DMS 273 treated with DMSO at 0.1 percent for 48 hours (cell line): ENCODE measurements around the gene BTC.
"Not testable (repeated sequence)": the region's sequence is repeated elsewhere in the genome, so short reads cannot be mapped to it uniquely, and the experiment has no call there.

Source experiments
- DNase-seq: peaks from one replicate; lab custom pipeline; 2025; lab: John Stamatoyannopoulos, UW

BTC gene

GRCh38 chr4:74757136-74757535, 37.2 kb downstream of the BTC start:
- no peak for DNase-seq

GRCh38 chr4:74755486-74755885, 38.8 kb downstream of the BTC start:
- DNase-seq = peak; percentile 50

GRCh38 chr4:74754218-74754617, 40.1 kb downstream of the BTC start:
- DNase-seq = no peak

GRCh38 chr4:74752798-74753197, 41.5 kb downstream of the BTC start:
- DNase-seq = no peak

- no peak for DNase-seq
Observed at GRCh38 chr4:74751856-74752255, 42.5 kb downstream of the BTC start.

GRCh38 chr4:74751247-74751646, 43.1 kb downstream of the BTC start:
- no peak for DNase-seq

- no peak for DNase-seq
Observed at GRCh38 chr4:74742185-74742584, 52.1 kb downstream of the BTC start.

GRCh38 chr4:74738464-74739143, 55.7 kb downstream of the BTC start:
- DNase-seq = no peak

- DNase-seq = no peak
Observed at GRCh38 chr4:74734995-74735394, 59.3 kb downstream of the BTC start.

GRCh38 chr4:74733756-74734155, 60.6 kb downstream of the BTC start:
- DNase-seq = peak; percentile 16

GRCh38 chr4:74724979-74725378, 69.3 kb downstream of the BTC start:
- DNase-seq = no peak

GRCh38 chr4:74716436-74716765, 77.9 kb downstream of the BTC start:
- DNase-seq = no peak

GRCh38 chr4:74715706-74716435, 78.5 kb downstream of the BTC start:
- DNase-seq = no peak

GRCh38 chr4:74714611-74715130, 79.7 kb downstream of the BTC start:
- no peak for DNase-seq

GRCh38 chr4:74708135-74708534, 86.2 kb downstream of the BTC start:
- not testable (repeated sequence) for DNase-seq
